Mucosa of stomach (tissue), 1 donor: Measurements from ENCODE around the gene S1PR4.
"Not testable (repeated sequence)": the region's sequence is repeated elsewhere in the genome, so short reads cannot be mapped to it uniquely, and the experiment has no call there.

Source experiments
- H3K27me3 ChIP-seq: one replicate; pipeline ENCODE4 v1.7.0; 2013; ENCODE audit warnings: mild to moderate bottlenecking, low read length; ENCODE audit not compliant: control insufficient read depth, insufficient read depth
- H3K36me3 ChIP-seq: one replicate; pipeline ENCODE4 v1.7.0; 2013; ENCODE audit warnings: low read length; ENCODE audit not compliant: control insufficient read depth, insufficient read depth
- H3K4me1 ChIP-seq: one replicate; pipeline ENCODE4 v1.7.0; 2013; ENCODE audit warnings: mild to moderate bottlenecking, low read length; ENCODE audit not compliant: control insufficient read depth, insufficient read depth
- H3K4me3 ChIP-seq: one replicate; pipeline ENCODE4 v1.7.0; 2013; ENCODE audit warnings: low read length
- H3K9ac ChIP-seq: one replicate; pipeline ENCODE4 v1.7.0; 2013; ENCODE audit warnings: mild to moderate bottlenecking, low read length, moderate library complexity
- H3K9me3 ChIP-seq: one replicate; pipeline ENCODE4 v1.7.0; 2013; ENCODE audit warnings: mild to moderate bottlenecking, low read length, moderate library complexity; ENCODE audit not compliant: control insufficient read depth
- donor health status: Pancreatic carcinoma.

The S1PR4 gene

GRCh38 chr19:3187662-3188511 lies 9.3 kb downstream of the S1PR4 start:
- H3K9ac ChIP-seq = no peak overlapping the region
- peaks cover 40% of the 10 kb centered on the region for H3K4me1 ChIP-seq
- no peaks in the 10 kb centered on the region for H3K27me3 ChIP-seq
- H3K9me3 ChIP-seq = no peaks in the 10 kb centered on the region
- no peaks in the 10 kb centered on the region for H3K36me3 ChIP-seq
- H3K4me3 ChIP-seq = no peak overlapping the region

GRCh38 chr19:3188627-3189596 lies 10.3 kb downstream of the S1PR4 start:
- no peaks in the 10 kb centered on the region for H3K9me3 ChIP-seq
- peaks cover 40% of the 10 kb centered on the region for H3K4me1 ChIP-seq
- no peak overlapping the region for H3K4me3 ChIP-seq
- H3K9ac ChIP-seq = no peak overlapping the region
- H3K27me3 ChIP-seq = no peaks in the 10 kb centered on the region
- H3K36me3 ChIP-seq = no peaks in the 10 kb centered on the region

GRCh38 chr19:3189702-3190469 lies 11.3 kb downstream of the S1PR4 start:
- Histone ChIP-seq H3K9me3 (no peaks in the 10 kb centered on the region), H3K36me3 (no peaks in the 10 kb centered on the region), H3K9ac (no peak overlapping the region), H3K4me1 (peaks cover 37% of the 10 kb centered on the region), H3K4me3 (no peak overlapping the region), H3K27me3 (no peaks in the 10 kb centered on the region)

- Histone ChIP-seq H3K4me1 (peaks cover 35% of the 10 kb centered on the region), H3K9me3 (no peaks in the 10 kb centered on the region), H3K9ac (no peak overlapping the region), H3K4me3 (no peak overlapping the region), H3K27me3 (no peaks in the 10 kb centered on the region), H3K36me3 (no peaks in the 10 kb centered on the region)
Measured at GRCh38 chr19:3190470-3190770, 11.9 kb downstream of the S1PR4 start.

GRCh38 chr19:3190921-3191805 lies 12.6 kb downstream of the S1PR4 start:
- H3K9ac ChIP-seq = no peak overlapping the region
- no peak overlapping the region for H3K4me3 ChIP-seq
- no peaks in the 10 kb centered on the region for H3K36me3 ChIP-seq
- no peaks in the 10 kb centered on the region for H3K9me3 ChIP-seq
- H3K27me3 ChIP-seq = no peaks in the 10 kb centered on the region
- H3K4me1 ChIP-seq = peaks cover 35% of the 10 kb centered on the region

GRCh38 chr19:3191806-3192104 lies 13.2 kb downstream of the S1PR4 start:
- peaks cover 32% of the 10 kb centered on the region for H3K4me1 ChIP-seq
- H3K4me3 ChIP-seq, H3K27me3 ChIP-seq, H3K9ac ChIP-seq, H3K36me3 ChIP-seq, H3K9me3 ChIP-seq: not testable (repeated sequence)

GRCh38 chr19:3192228-3192635 lies 13.7 kb downstream of the S1PR4 start:
- Histone ChIP-seq H3K9me3 (no peaks in the 10 kb centered on the region), H3K4me1 (peaks cover 27% of the 10 kb centered on the region)

GRCh38 chr19:3192684-3193083 lies 14.1 kb downstream of the S1PR4 start:
- H3K27me3 ChIP-seq = no peaks in the 10 kb centered on the region
- H3K9ac ChIP-seq = no peak overlapping the region
- no peaks in the 10 kb centered on the region for H3K9me3 ChIP-seq
- H3K4me1 ChIP-seq = peaks cover 22% of the 10 kb centered on the region
- H3K4me3 ChIP-seq = no peak overlapping the region
- no peaks in the 10 kb centered on the region for H3K36me3 ChIP-seq

More at GRCh38 chr19:3192228-3192635, 13.7 kb downstream of the S1PR4 start:
- Histone ChIP-seq H3K9ac (no peak overlapping the region), H3K27me3 (no peaks in the 10 kb centered on the region), H3K36me3 (no peaks in the 10 kb centered on the region), H3K4me3 (no peak overlapping the region)

- H3K9ac ChIP-seq = no peak overlapping the region
- H3K4me3 ChIP-seq = no peak overlapping the region
- no peaks in the 10 kb centered on the region for H3K9me3 ChIP-seq
- peaks cover 14% of the 10 kb centered on the region for H3K4me1 ChIP-seq
- no peaks in the 10 kb centered on the region for H3K27me3 ChIP-seq
- H3K36me3 ChIP-seq = no peaks in the 10 kb centered on the region
Measured at GRCh38 chr19:3193256-3194105, 14.9 kb downstream of the S1PR4 start.

- H3K4me3 ChIP-seq = no peak overlapping the region
- peaks cover 5% of the 10 kb centered on the region for H3K4me1 ChIP-seq
- no peaks in the 10 kb centered on the region for H3K27me3 ChIP-seq
- no peaks in the 10 kb centered on the region for H3K36me3 ChIP-seq
- H3K9ac ChIP-seq = no peak overlapping the region
- no peaks in the 10 kb centered on the region for H3K9me3 ChIP-seq
Measured at GRCh38 chr19:3194106-3195087, 15.8 kb downstream of the S1PR4 start.
